Heart left ventricle (tissue), 13 donors: ENCODE results near the gene SLC35G3.
"Not testable (repeated sequence)": the region's sequence is repeated elsewhere in the genome, so short reads cannot be mapped to it uniquely, and the experiment has no call there.

Experiments
- CTCF ChIP-seq, 12 donors: fragments of 200-600 bp; sonication (generic) in 4 of 12; IDR thresholded peaks; one replicate each; pipeline versions ENCODE4 v1.5.0 to v1.8.0; 2018 to 2022; ENCODE audit warnings: antibody characterized with exemption in 12 of 12, mild to moderate bottlenecking in 5 of 12
- POLR2A ChIP-seq, 2 donors: fragments of 450-650 bp; IDR thresholded peaks; one replicate each; pipeline ENCODE4 v1.6.1; 2017; ENCODE audit warnings: antibody characterized with exemption in 2 of 2, mild to moderate bottlenecking in 2 of 2, moderate library complexity in 2 of 2
- donor health status: ischemic (EF 13 %, LVEDD 7.1; RV severe dilation, severe dysfunction).
- donor health status: DM: no; HTN: yes; CAD: no.
- donor health status: DM: no; HTN: no; CAD: no.
- donor health status: ischemic (EF 25% LVEDD 6.9; RV normal size, moderate dysfunction).
- donor health status: ischemic (EF 25% LVEDD 5.7; RV mildly dilated, moderate dysfunction).
- donor health status: ischemic (EF 35%, LVEDD 5.7; RV mildly dilated, moderate dysfunction).
- donor health status: nonischemic (EF 11% LVEDD 7.7; RV severe dilation, severe dysfunction).
- donor health status: DM: yes; HTN: yes; CAD: no.
- donor health status: PGD.
- donor health status: ischemic (EF 29% LVEDD 5.4; RV normal size, mild dysfunction).
- donor health status: nonischemic (EF 23%, LVEDD 6.1; RV moderate dilation, normal function).

- not testable (repeated sequence) for TF ChIP-seq CTCF, POLR2A (IDR thresholded peaks at IDR 0.05)
Measured at GRCh38 chr17:35172321-35172720, 21.9 kb downstream of the SLC35G3 start.
